GM21825 (cell line): ENCODE results near the gene EOMES.

ENCODE experiments used
- ATAC-seq: cut with Tn5 transposase; IDR thresholded peaks from one replicate; pipeline ENCODE4 v1.9.1; 2021; ENCODE audit warnings: mild to moderate bottlenecking, moderate library complexity; ENCODE audit not compliant: unreplicated experiment

EOMES gene

GRCh38 chr3:27681249-27681748 is 40.8 kb downstream of the EOMES start:
- ATAC-seq: peak; percentile 62

GRCh38 chr3:27680517-27681246 is 41.4 kb downstream of the EOMES start:
- peak; percentile 12 for ATAC-seq

GRCh38 chr3:27679691-27680090 is 42.4 kb downstream of the EOMES start:
- ATAC-seq: no peak

GRCh38 chr3:27678234-27678633 is 43.9 kb downstream of the EOMES start:
- ATAC-seq: no peak

GRCh38 chr3:27677565-27677964 is 44.6 kb downstream of the EOMES start:
- ATAC-seq: no peak

GRCh38 chr3:27675287-27675686 is 46.8 kb downstream of the EOMES start:
- ATAC-seq: no peak

- no peak for ATAC-seq
Observed at GRCh38 chr3:27673701-27674100, 48.4 kb downstream of the EOMES start.

GRCh38 chr3:27671101-27671500 is 51.0 kb downstream of the EOMES start:
- ATAC-seq: no peak

GRCh38 chr3:27670619-27671018 is 51.5 kb downstream of the EOMES start:
- no peak for ATAC-seq

- peak; percentile 56 for ATAC-seq
Observed at GRCh38 chr3:27669591-27669990, 52.5 kb downstream of the EOMES start.

GRCh38 chr3:27667751-27668150 is 54.4 kb downstream of the EOMES start:
- ATAC-seq: no peak

- ATAC-seq: no peak
Observed at GRCh38 chr3:27666708-27667107, 55.4 kb downstream of the EOMES start.

GRCh38 chr3:27666272-27666671 is 55.9 kb downstream of the EOMES start:
- no peak for ATAC-seq
